Measurements from ENCODE around the gene LRFN3. TPM values are rescaled to one million over a fixed set of nuclear protein-coding genes. Genes with fewer than 3 reads are reported as not detected.
"Not testable (repeated sequence)": the region's sequence is repeated elsewhere in the genome, so short reads cannot be mapped to it uniquely, and the experiment has no call there.

LRFN3 gene
- total RNA-seq, 4 donors from 2014 or later = 6.7 to 18.5 (median 9.1) TPM

DNA sequence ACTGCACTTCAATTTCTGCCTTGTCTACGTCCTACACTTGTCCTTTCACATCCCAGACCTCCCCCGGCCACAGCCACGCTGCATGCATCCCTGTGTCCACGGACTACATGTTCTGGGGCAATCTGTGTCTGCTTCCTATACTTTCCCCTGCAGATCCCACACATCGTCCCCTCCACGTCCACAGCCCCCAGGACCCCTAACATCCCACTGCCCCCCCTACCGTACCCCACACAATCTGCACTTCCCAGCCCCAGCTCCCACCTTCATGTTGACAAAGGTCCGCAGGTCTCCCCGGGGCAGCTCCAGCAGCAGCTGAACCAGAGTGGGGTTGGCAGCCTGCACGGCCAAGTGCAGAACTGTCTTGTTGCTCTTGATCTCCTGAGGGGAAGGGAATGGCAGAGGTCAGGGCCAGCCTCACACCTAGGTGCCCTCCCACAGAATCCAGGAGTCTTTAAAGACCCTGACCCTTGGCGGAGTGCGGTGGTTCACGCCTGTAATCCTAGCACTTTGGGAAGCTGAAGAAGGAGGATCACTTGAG lies 46.0 kb upstream of the LRFN3 start:
- H3K36me3 ChIP-seq = peaks cover 0 to 84% of the 10 kb centered on the region in 2 donors
- H3K27ac ChIP-seq = no peak overlapping the region
- H3K9me3 ChIP-seq = no peaks in the 10 kb centered on the region
- ATAC-seq = no peak
- no peak overlapping the region for H3K4me3 ChIP-seq
- 82 to 85% methylated on average over 4 to 6 of the region's 13 CpGs for WGBS, 2 donors (ENCODE audit: low coverage in 1 of 2)
- H3K27me3 ChIP-seq = no peaks in the 10 kb centered on the region
- no peaks in the 10 kb centered on the region for H3K4me1 ChIP-seq
- TF ChIP-seq POLR2AphosphoS5 (IDR thresholded peaks at IDR 0.05) = no peak
- TF ChIP-seq EP300 (IDR thresholded peaks at IDR 0.05) = no peak
- TF ChIP-seq CTCF (IDR thresholded peaks at IDR 0.05) = no peak
- TF ChIP-seq POLR2A (IDR thresholded peaks at IDR 0.05) = no peak

DNA sequence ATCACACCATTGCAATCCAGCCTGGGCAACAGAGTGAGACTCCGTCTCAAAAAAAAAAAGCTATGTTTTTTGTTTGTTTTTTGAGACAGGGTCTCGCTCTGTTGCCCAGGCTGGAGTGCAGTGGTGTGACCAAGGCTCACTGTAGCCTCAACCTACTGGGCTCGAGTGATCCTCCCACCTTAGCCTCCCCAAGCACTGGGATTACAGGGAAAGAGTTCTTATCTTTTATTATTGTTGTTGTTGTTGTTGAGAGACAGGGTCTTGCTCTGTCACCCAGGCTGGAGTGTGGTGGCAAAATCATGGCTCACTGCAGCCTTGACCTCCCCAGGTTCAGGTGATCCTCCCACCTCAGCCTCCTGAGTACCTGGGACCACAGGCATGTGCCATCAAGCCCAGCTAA lies 44.4 kb upstream of the LRFN3 start:
- not testable (repeated sequence) for H3K27me3 ChIP-seq, H3K9me3 ChIP-seq, ATAC-seq, H3K4me1 ChIP-seq, H3K4me3 ChIP-seq, H3K27ac ChIP-seq
- peaks cover 0 to 97% of the 10 kb centered on the region in 2 donors for H3K36me3 ChIP-seq
- WGBS, 2 donors (ENCODE audit: low coverage in 1 of 2) = 100% methylated on average over 3 of the region's 3 CpGs; no CpG with 5 or more reads in 1 of the 2 donors

DNA sequence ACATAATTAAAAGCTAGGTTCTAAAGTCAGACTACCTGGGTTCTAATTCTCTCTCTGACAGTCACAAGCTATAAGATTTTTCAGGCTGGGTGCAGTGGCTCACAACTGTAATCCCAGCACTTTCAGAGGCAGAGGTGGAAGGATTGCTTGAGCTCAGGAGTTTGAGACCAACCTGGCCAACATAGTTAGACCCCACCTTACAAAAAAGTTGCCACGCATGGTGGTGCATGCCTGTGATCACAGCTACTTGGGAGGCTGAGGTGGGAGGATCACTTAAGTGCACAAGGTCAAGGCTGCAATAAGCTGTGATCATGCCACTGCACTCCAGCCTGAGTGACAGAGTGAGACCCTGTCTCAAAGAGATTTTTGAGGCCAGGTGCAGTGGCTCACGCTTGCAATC lies 41.8 kb upstream of the LRFN3 start:
- no peak for ATAC-seq
- H3K4me1 ChIP-seq = peaks cover 0 to 26% (median 10%) of the 10 kb centered on the region in 3 donors
- TF ChIP-seq POLR2A (IDR thresholded peaks at IDR 0.05) (no peak), CTCF (IDR thresholded peaks at IDR 0.05) (no peak), EP300 (IDR thresholded peaks at IDR 0.05) (no peak), POLR2AphosphoS5 (IDR thresholded peaks at IDR 0.05) (no peak)
- 100% methylated on average over 2 of the region's 2 CpGs; no CpG with 5 or more reads in 1 of the 2 donors for WGBS, 2 donors (ENCODE audit: low coverage in 1 of 2)
- H3K27me3 ChIP-seq = no peaks in the 10 kb centered on the region
- no peak overlapping the region for H3K4me3 ChIP-seq
- no peaks in the 10 kb centered on the region for H3K9me3 ChIP-seq
- peaks cover 0 to 81% of the 10 kb centered on the region in 2 donors for H3K36me3 ChIP-seq
- H3K27ac ChIP-seq = no peak overlapping the region

DNA sequence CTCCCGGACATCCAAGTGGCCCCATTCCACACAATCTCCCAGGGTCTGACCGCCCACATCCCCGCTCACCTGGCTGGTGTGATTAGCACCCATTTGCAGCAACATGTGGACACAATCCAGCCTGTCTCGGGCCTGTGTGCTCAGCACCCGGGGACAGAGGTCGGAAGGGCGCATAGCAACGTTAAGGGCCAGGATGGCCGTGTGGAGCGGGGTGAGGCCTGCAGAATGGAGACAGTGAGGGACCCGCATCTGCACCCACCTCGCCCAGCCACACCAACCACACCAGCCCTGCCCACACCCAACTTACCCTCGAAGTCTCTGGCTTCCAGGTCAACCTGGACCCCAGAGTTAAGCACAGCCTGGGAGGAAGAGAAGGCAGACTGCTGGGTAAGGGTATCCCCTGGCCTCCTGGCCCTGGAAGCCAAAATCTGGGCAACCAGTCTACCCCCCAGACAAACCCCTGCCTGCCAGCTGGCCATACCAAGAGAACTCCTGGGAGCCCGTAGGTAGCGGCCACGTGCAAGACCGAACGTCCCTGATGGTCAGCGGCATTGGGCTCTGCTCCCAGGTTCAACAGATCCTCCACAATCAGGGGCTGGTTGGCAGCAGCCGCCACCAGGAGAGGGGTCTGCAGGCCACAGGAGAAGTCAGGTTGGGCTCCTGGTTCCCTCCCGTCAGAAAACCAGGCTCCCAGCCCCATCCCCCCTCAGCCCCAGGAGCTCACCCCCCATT lies 40.1 kb upstream of the LRFN3 start:
- H3K4me3 ChIP-seq = no peak overlapping the region
- ATAC-seq = no peak
- TF ChIP-seq POLR2AphosphoS5 (IDR thresholded peaks at IDR 0.05) = no peak
- H3K9me3 ChIP-seq = no peaks in the 10 kb centered on the region
- no peak overlapping the region for H3K27ac ChIP-seq
- peaks cover 0 to 33% (median 14%) of the 10 kb centered on the region in 3 donors for H3K4me1 ChIP-seq
- 64% methylated on average over 3 of the region's 21 CpGs; no CpG with 5 or more reads in 1 of the 2 donors for WGBS, 2 donors (ENCODE audit: low coverage in 1 of 2)
- H3K36me3 ChIP-seq = peaks cover 0 to 63% of the 10 kb centered on the region in 2 donors
- H3K27me3 ChIP-seq = no peaks in the 10 kb centered on the region

GRCh38 chr19:35896643-35897040 lies 39.5 kb upstream of the LRFN3 start:
- Histone ChIP-seq H3K4me1 (peaks cover 0 to 38% (median 19%) of the 10 kb centered on the region in 3 donors), H3K27ac (no peak overlapping the region), H3K36me3 (peaks cover 0 to 61% of the 10 kb centered on the region in 2 donors), H3K9me3 (no peaks in the 10 kb centered on the region), H3K4me3 (no peak overlapping the region), H3K27me3 (no peaks in the 10 kb centered on the region)
- TF ChIP-seq CTCF (IDR thresholded peaks at IDR 0.05) (no peak), EP300 (IDR thresholded peaks at IDR 0.05) (no peak), POLR2AphosphoS5 (IDR thresholded peaks at IDR 0.05) (no peak), POLR2A (IDR thresholded peaks at IDR 0.05) (no peak)
- WGBS, 2 donors (ENCODE audit: low coverage in 1 of 2) = 93% methylated on average over 3 of the region's 13 CpGs; no CpG with 5 or more reads in 1 of the 2 donors
- no peak for ATAC-seq
